Neural progenitor cell (in vitro differentiated cells): ENCODE data around the gene CHMP2A. TPM values are rescaled to one million over a fixed set of nuclear protein-coding genes. Genes with fewer than 3 reads are reported as not detected.
A peak's percentile ranks its signal among the peaks of the same experiment; 100 is the strongest.

Experiments used
- DNase-seq: peaks from one replicate; pipeline ENCODE4 v3.0.0-alpha.2; 2016; ENCODE audit warnings: low spot score
- H2AFZ ChIP-seq: fragments of 200-600 bp; sonication (generic); replicated peaks from 2 replicates; pipeline ENCODE4 v1.6.1; 2016; ENCODE audit warnings: antibody characterized with exemption
- H3F3A ChIP-seq: fragments of 200-600 bp; sonication (generic); 2 replicates; pipeline ENCODE4 v1.6.1; 2016; ENCODE audit warnings: antibody characterized with exemption, low read depth
- H3K27ac ChIP-seq: fragments of 200-600 bp; sonication (generic); 2 replicates; pipeline ENCODE4 v1.5.1; 2016; ENCODE audit warnings: mild to moderate bottlenecking
- H3K27me3 ChIP-seq: fragments of 200-600 bp; sonication (generic); 2 replicates; pipeline ENCODE4 v1.6.1; 2016; ENCODE audit warnings: mild to moderate bottlenecking, moderate library complexity
- H3K36me3 ChIP-seq: fragments of 200-600 bp; sonication (generic); 2 replicates; pipeline ENCODE4 v1.5.1; 2016
- H3K4me1 ChIP-seq: fragments of 200-600 bp; sonication (generic); 2 replicates; pipeline ENCODE4 v1.6.1; 2016; ENCODE audit warnings: mixed run types
- H3K4me2 ChIP-seq: fragments of 200-600 bp; sonication (generic); 2 replicates; pipeline ENCODE4 v1.6.1; 2016
- H3K4me3 ChIP-seq: fragments of 200-600 bp; sonication (generic); 2 replicates; pipeline ENCODE4 v1.5.1; 2016
- H3K79me2 ChIP-seq: fragments of 200-600 bp; sonication (generic); 2 replicates; pipeline ENCODE4 v1.6.1; 2016; ENCODE audit warnings: low read depth
- H3K9ac ChIP-seq: fragments of 200-600 bp; sonication (generic); 2 replicates; pipeline ENCODE4 v1.6.1; 2016
- H3K9me3 ChIP-seq: fragments of 200-600 bp; sonication (generic); 2 replicates; pipeline ENCODE4 v1.5.1; 2016; ENCODE audit warnings: low read depth
- H4K20me1 ChIP-seq: fragments of 200-600 bp; sonication (generic); 2 replicates; pipeline ENCODE4 v1.6.1; 2016; ENCODE audit warnings: low read depth
- H3K27ac Mint-ChIP-seq: 3 replicates; pipeline ENCODE4 v1.8.0; 2021; ENCODE audit warnings: mixed read lengths
- H3K27me3 Mint-ChIP-seq: 2 replicates; pipeline ENCODE4 v1.8.0; 2022; ENCODE audit warnings: low read depth, mild to moderate bottlenecking, inconsistent platforms, moderate library complexity, mixed read lengths; ENCODE audit not compliant: insufficient read depth
- H3K36me3 Mint-ChIP-seq: 3 replicates; pipeline ENCODE4 v1.8.0; 2021; ENCODE audit warnings: mixed read lengths
- H3K4me1 Mint-ChIP-seq: 3 replicates; pipeline ENCODE4 v1.8.0; 2021; ENCODE audit warnings: mixed read lengths
- H3K4me3 Mint-ChIP-seq: 3 replicates; pipeline ENCODE4 v1.8.0; 2021; ENCODE audit warnings: mild to moderate bottlenecking, moderate library complexity, mixed read lengths
- H3K9me3 Mint-ChIP-seq: 3 replicates; pipeline ENCODE4 v1.8.0; 2020; ENCODE audit warnings: mixed read lengths
- CTCF ChIP-seq: fragments of 200-600 bp; sonication (generic); IDR thresholded peaks from 2 replicates; pipeline ENCODE4 v1.5.1; 2017; ENCODE audit warnings: antibody characterized with exemption, mild to moderate bottlenecking
- EZH2 ChIP-seq: fragments of 200-600 bp; sonication (generic); IDR thresholded peaks from 2 replicates; pipeline ENCODE4 v1.6.1; 2017; ENCODE audit warnings: antibody characterized with exemption, mild to moderate bottlenecking, moderate library complexity
- EZH2phosphoT487 ChIP-seq: fragments of 200-600 bp; sonication (generic); IDR thresholded peaks from 2 replicates; pipeline ENCODE4 v1.6.1; 2017; ENCODE audit warnings: antibody characterized with exemption
- total RNA-seq: library from RNA; depleted of rRNA; stranded (reverse); fragments of >200 nt; gene quantifications from 2 replicates; pipeline ENCODE4 v1.2.3, GENCODE V29; 2015; ENCODE audit warnings: low replicate concordance

CHMP2A gene
- total RNA-seq, 1 donor from 2014 or later = 148 TPM

GRCh38 chr19:58553799-58554493 lies 959 bp downstream of the CHMP2A start:
- no peaks in the 10 kb centered on the region for H3K9me3 ChIP-seq
- peak overlapping the region; percentile 67 for H3K4me3 ChIP-seq
- Mint-ChIP-seq H3K4me1 (peaks cover 41% of the 10 kb centered on the region), H3K4me3 (peak overlapping the region; percentile 92), H3K36me3 (peaks cover 26% of the 10 kb centered on the region), H3K9me3 (no peaks in the 10 kb centered on the region), H3K27ac (peak overlapping the region; percentile 86), H3K27me3 (peaks cover 18% of the 10 kb centered on the region)
- peaks cover 92% of the 10 kb centered on the region for H3F3A ChIP-seq
- H3K79me2 ChIP-seq = peaks cover 45% of the 10 kb centered on the region
- H3K27ac ChIP-seq = peak overlapping the region; percentile 68
- no peak for DNase-seq
- H3K36me3 ChIP-seq = no peaks in the 10 kb centered on the region
- H3K27me3 ChIP-seq = no peaks in the 10 kb centered on the region
- H3K9ac ChIP-seq = peak overlapping the region; percentile 57
- peaks cover 41% of the 10 kb centered on the region for H4K20me1 ChIP-seq
- H3K4me2 ChIP-seq = peak overlapping the region; percentile 90
- H3K4me1 ChIP-seq = peaks cover 17% of the 10 kb centered on the region
- TF ChIP-seq EZH2phosphoT487 = no peak
- no peak for TF ChIP-seq EZH2
- no peak for TF ChIP-seq CTCF
- H2AFZ ChIP-seq = no peak overlapping the region

GRCh38 chr19:58552655-58553054 lies 2.2 kb downstream of the CHMP2A start:
- Histone ChIP-seq H2AFZ (no peak overlapping the region), H3K79me2 (peaks cover 53% of the 10 kb centered on the region), H3K27ac (peak overlapping the region; percentile 14), H4K20me1 (peaks cover 51% of the 10 kb centered on the region), H3F3A (peaks cover 95% of the 10 kb centered on the region), H3K36me3 (no peaks in the 10 kb centered on the region), H3K9ac (no peak overlapping the region), H3K9me3 (no peaks in the 10 kb centered on the region), H3K4me1 (peaks cover 17% of the 10 kb centered on the region), H3K4me2 (no peak overlapping the region), H3K27me3 (no peaks in the 10 kb centered on the region), H3K4me3 (no peak overlapping the region)
- Mint-ChIP-seq H3K27ac (peak overlapping the region; percentile 6), H3K4me3 (peak overlapping the region; percentile 13), H3K4me1 (peaks cover 38% of the 10 kb centered on the region), H3K36me3 (peaks cover 32% of the 10 kb centered on the region), H3K27me3 (peaks cover 18% of the 10 kb centered on the region), H3K9me3 (no peaks in the 10 kb centered on the region)
- no peak for TF ChIP-seq EZH2phosphoT487
- no peak for TF ChIP-seq CTCF
- TF ChIP-seq EZH2 = no peak
- no peak for DNase-seq

GRCh38 chr19:58551577-58552471 lies 3.1 kb downstream of the CHMP2A start:
- Histone ChIP-seq H4K20me1 (peaks cover 51% of the 10 kb centered on the region), H3K9ac (no peak overlapping the region), H3K4me1 (peaks cover 11% of the 10 kb centered on the region), H3K4me3 (no peak overlapping the region), H3K4me2 (no peak overlapping the region), H3F3A (peaks cover 96% of the 10 kb centered on the region), H3K9me3 (no peaks in the 10 kb centered on the region), H3K36me3 (no peaks in the 10 kb centered on the region), H3K27me3 (no peaks in the 10 kb centered on the region), H3K27ac (peak overlapping the region; percentile 14), H2AFZ (no peak overlapping the region), H3K79me2 (peaks cover 53% of the 10 kb centered on the region)
- no peak for TF ChIP-seq EZH2phosphoT487
- TF ChIP-seq CTCF = no peak
- H3K4me3 Mint-ChIP-seq = peak overlapping the region; percentile 27
- no peak overlapping the region for H3K27ac Mint-ChIP-seq
- peaks cover 24% of the 10 kb centered on the region for H3K27me3 Mint-ChIP-seq
- no peaks in the 10 kb centered on the region for H3K9me3 Mint-ChIP-seq
- peaks cover 31% of the 10 kb centered on the region for H3K4me1 Mint-ChIP-seq
- peaks cover 34% of the 10 kb centered on the region for H3K36me3 Mint-ChIP-seq
- no peak for DNase-seq
